Lung microvascular endothelial cell (primary cell): Measurements from ENCODE around the gene ZNF593OS. TPM values are rescaled to one million over a fixed set of nuclear protein-coding genes. Genes with fewer than 3 reads are reported as not detected.
A peak's percentile ranks its signal among the peaks of the same experiment; 100 is the strongest.

ENCODE experiments used
- DNase-seq, 2 donors: peaks; one replicate each; pipeline versions ENCODE4 v3.0.0 to v3.0.0-alpha.2; 2010; ENCODE audit warnings: low read depth in 2 of 2
- total RNA-seq: library from RNA; depleted of rRNA; stranded (reverse); fragments of >200 nt; gene quantifications from 2 replicates; pipeline ENCODE4 v1.2.1, GENCODE V29; 2014

ZNF593OS gene
- total RNA-seq, 1 donor from 2014 or later: not detected

DNA sequence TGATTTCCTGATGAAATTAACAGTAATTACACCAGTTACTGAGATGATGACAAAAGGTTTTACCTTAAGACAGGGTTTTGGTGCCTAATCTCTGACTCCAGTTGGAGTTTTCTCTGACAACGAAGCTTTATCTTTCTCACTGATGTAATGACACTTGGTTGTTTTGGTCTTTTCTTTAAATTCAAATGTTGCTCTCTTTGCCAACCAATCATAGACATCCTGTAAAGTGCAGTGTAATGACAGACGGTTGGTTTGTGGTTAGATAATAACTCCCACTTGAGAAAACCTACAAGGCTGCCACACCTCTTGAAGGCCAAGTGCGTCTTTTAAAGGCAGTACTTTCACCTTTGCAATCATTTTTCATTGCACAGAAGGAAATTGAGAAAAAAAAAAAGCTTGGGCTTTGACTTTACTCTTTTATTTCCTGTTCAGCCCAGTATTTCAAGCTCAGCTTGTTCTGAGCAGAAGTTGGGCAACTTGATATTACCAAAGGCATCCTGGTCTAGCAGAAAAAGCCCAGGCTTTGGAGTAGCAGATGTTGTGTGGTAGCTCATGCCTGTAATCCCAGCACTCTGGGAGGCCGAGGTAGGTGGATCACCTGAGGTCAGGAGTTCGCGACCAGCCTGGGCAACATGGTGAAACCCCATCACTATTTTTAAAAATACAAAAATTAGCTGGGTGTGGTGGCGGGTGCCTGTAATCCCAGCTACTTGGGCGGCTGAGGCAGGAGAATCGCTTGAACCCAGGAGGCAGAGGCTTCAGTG lies 45.1 kb downstream of the ZNF593OS start:
- DNase-seq: peak in 1 of 2 donors; percentile 43

DNA sequence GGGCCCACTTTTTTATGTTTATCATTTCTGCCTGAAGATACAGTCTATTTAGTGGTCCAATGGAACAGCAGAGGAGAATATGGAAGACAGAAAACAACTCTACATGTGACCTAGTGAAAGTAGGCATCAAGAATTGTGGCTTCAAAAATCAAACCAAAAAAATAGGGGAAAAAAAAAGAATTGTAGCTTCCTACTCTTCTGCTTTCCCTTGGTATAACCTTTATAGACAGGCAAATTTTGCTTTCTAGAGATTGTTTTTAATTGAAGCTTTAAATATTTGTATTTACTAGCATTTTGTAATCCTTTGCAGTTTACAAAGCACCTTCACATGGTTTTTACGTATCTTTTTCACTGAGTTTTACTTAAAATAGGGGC lies 45.7 kb downstream of the ZNF593OS start:
- no peak for DNase-seq

DNA sequence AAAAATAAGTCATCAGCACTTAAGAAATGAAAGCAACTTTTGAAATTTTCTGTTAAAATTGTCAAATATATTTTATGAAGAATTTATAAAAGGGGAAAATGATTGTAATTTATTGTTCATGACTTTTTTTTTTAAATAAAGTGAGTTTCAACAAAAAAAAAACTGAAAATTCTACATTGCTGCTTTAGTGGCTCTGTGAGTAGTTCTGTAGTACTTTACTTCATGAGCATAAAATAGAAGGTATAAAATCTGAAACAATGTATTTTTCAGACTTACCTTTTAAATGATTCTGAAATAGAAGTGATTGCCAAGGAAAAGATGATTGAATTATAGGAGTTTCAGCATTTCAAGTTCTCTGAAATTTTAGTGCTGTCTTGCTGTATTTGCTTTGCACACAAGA lies 46.2 kb downstream of the ZNF593OS start:
- no peak for DNase-seq

DNA sequence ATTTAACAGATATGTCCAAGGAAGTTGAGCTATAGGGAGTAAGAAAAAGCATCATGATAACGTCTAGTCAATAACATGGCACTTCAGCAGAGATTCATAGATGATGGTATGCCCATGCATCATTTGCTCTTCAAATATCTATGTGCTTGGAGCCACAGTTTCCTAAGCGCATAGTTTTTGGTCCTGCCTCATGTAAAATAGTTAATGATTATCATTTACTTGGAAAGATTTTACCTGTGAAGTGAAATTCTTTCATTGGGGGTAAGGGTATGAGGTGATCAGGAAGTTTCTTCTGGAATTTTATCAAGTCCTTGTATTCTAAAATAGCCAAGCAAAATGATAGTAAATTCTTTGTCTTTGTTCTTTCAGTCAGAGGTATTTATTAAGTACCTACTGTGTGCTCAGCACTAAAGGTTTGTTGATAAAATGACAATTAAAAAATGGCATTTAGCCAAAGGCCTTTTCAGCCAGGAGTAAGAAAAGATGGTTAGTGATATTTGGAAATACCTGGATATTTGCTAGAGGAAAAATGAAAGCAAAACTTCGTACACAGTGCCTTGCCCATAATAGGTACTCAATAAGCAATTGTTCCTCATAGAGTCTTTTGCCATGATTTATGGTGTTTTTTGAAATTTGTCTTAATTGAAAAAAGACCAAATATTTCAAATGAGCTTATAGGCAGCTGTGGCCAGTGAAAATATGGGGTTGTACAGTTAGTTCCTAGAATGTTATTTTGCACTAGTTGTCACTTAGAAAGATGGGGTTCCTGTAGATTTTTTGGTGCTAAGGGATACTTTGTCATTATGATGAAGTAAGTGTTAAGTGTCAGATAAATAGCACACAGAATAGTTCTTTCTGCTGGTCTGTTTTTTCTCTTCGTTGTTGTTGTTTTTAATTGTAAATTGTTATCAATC lies 47.0 kb downstream of the ZNF593OS start:
- DNase-seq: no peak

DNA sequence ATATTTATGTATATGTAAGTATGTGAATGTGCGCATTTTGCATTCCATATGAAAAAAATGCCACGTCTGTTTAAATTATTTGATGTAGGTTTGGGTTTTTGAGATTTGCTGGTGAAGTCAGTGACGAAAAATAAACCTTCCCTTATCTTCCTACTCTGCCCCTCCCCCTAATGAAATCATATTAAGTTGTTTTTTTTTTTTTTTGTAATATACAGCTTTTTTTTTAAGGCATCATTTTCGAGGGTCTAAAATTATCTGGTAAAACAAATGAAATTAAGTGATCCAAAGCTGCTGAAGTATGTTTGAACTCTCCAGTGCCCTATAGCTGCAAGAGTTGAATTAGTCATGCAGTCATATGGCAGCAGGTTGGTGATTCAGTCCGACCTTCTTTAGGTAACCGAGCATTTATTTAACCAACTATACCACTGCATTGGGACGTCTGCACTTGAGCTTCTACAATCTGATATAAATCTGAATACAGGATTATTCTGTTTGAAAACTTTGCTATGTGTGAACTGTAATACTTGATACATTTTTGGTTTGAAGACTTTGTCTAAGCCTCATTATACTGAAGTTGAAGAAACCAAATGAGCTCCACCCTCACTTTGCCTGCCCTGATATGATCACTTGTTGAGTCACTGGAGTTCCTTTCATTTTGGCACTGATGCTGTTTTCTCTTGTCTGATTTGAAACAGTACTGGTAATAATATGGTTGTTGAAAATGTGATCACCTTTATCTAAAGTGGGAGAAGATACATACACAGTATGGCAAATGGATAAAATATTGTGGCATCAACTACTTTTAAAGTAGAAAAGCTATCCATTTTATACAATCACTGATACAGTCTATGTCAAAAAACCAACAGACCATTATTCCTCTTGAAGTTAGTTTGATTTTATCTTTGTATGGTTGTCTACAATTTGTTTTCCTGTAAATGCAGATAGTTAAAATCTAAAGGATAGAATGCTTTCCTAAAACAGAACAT lies 48.4 kb downstream of the ZNF593OS start:
- peak; percentile 38 to 67 for DNase-seq

DNA sequence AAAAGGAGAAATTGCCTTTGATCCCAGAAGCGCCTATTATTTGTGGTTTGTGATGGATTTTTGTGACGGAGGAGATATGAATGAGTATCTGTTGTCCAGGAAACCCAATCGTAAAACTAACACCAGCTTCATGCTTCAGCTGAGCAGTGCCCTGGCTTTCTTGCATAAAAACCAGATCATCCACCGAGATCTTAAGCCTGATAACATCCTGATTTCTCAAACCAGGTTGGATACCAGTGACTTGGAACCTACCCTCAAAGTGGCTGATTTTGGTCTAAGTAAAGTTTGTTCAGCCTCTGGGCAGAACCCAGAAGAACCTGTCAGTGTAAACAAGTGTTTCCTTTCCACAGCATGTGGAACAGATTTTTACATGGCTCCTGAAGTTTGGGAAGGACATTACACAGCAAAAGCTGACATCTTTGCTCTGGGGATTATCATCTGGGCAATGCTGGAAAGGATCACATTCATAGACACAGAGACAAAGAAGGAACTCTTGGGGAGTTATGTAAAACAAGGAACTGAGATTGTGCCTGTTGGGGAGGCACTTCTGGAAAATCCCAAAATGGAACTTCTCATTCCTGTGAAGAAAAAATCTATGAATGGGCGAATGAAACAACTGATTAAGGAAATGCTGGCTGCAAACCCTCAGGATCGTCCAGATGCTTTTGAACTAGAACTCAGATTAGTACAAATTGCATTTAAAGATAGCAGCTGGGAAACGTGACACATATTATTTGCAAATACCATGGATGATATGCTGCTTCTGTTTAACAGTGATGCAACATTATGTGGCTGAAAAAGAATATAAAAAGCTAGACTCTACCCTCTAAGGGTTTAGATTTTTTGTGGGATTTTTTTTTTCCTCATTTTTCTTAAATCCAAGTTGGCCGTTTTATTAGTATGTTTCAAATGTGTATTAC lies 49.5 kb downstream of the ZNF593OS start:
- DNase-seq: no peak

DNA sequence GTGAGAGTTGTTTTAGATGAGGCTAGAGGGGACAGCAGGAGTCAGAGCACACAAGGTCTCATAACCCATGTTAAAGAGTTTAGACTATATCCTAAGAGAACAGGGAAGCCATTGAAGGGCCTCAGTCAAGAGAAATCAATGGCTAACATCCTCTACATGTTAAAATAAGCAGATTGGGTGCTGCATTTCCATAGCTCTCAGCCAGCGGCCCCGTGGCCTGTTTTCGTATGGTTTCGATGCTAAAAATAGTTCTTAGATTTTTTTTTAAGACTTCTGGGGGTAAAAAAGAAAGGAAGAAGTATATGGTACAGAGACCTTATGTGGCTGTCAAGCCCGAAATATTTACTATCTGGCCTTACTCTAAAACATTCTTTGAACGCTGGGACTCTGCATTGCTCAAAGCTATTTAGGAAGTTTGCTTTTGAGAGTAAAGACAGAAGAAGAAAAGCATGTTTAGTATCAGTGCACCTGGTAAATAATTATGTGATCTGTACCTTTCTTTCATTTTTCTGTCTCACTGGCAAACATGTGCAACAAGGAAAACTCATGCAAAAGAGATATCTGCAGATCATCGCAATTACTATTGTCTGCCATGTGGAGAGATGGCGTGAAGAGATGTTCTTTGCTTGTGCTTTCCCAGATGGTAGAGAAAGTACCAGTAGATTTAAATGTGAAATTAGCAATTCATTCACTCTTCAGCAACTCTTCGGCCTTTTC lies 51.6 kb downstream of the ZNF593OS start:
- no peak for DNase-seq

Other genes starting within 250 kb of the ZNF593OS start
- 9.2 and 32.7 TPM in 2 replicates for gene PAFAH2, start 173.8 kb downstream of the ZNF593OS start, total RNA-seq
- gene EXTL1, start 150.1 kb downstream of the ZNF593OS start, total RNA-seq: under 0.01 TPM in 2 replicates
- not detected in 2 replicates for gene SLC30A2, start 125.7 kb downstream of the ZNF593OS start, total RNA-seq
- under 0.01 TPM in 1 of 2 replicates, not detected in the other for gene TRIM63, start 104.2 kb downstream of the ZNF593OS start, total RNA-seq
- 3.7 and 4.2 TPM in 2 replicates for gene PDIK1L, start 60.0 kb downstream of the ZNF593OS start, total RNA-seq
- gene FAM110D, start 12.8 kb downstream of the ZNF593OS start, total RNA-seq: 4.8 and 6.0 TPM in 2 replicates
- gene C1orf232, start 2.9 kb downstream of the ZNF593OS start, total RNA-seq: not detected in 2 replicates
- 28.8 and 29.2 TPM in 2 replicates for gene ZNF593, start 1.9 kb downstream of the ZNF593OS start, total RNA-seq
- not detected in 2 replicates for gene CNKSR1, start 5.7 kb upstream of the ZNF593OS start, total RNA-seq
- gene CATSPER4, start 18.8 kb upstream of the ZNF593OS start, total RNA-seq: not detected in 2 replicates
- gene CEP85, start 62.4 kb upstream of the ZNF593OS start, total RNA-seq: 4.2 and 4.8 TPM in 2 replicates
- 16.5 and 17.4 TPM in 2 replicates for gene SH3BGRL3, start 108.3 kb upstream of the ZNF593OS start, total RNA-seq
- 0.87 and 1.2 TPM in 2 replicates for gene UBXN11, start 134.8 kb upstream of the ZNF593OS start, total RNA-seq
- not detected in 2 replicates for gene CD52, start 146.1 kb upstream of the ZNF593OS start, total RNA-seq
- gene CRYBG2, start 182.3 kb upstream of the ZNF593OS start, total RNA-seq: 0.44 TPM in 1 of 2 replicates, not detected in the other
- not detected in 2 replicates for gene ZNF683, start 200.9 kb upstream of the ZNF593OS start, total RNA-seq
- not detected in 2 replicates for gene LIN28A, start 239.0 kb upstream of the ZNF593OS start, total RNA-seq